HG03039 (cell line): Measurements from ENCODE around the gene SRF.

ENCODE experiments used
- ATAC-seq: cut with Tn5 transposase; IDR thresholded peaks from one replicate; pipeline ENCODE4 v1.9.1; 2021; ENCODE audit warnings: mild to moderate bottlenecking, moderate library complexity; ENCODE audit not compliant: unreplicated experiment

Gene SRF

GRCh38 chr6:43207286-43207685, 36.2 kb downstream of the SRF start:
- ATAC-seq: no peak

- ATAC-seq: no peak
These were observed 40.9 kb downstream of the SRF start for GRCh38 chr6:43211955-43212354.

- ATAC-seq: no peak
These were observed 42.4 kb downstream of the SRF start for GRCh38 chr6:43213431-43213830.

GRCh38 chr6:43215066-43215465, 44.0 kb downstream of the SRF start:
- ATAC-seq: no peak

- no peak for ATAC-seq
These were observed 45.1 kb downstream of the SRF start for GRCh38 chr6:43216200-43216599.

GRCh38 chr6:43217351-43217750, 46.3 kb downstream of the SRF start:
- ATAC-seq: no peak

- ATAC-seq: no peak
These were observed 48.0 kb downstream of the SRF start for GRCh38 chr6:43219119-43219518.

- ATAC-seq: no peak
These were observed 48.7 kb downstream of the SRF start for GRCh38 chr6:43219814-43220213.

- no peak for ATAC-seq
These were observed 49.4 kb downstream of the SRF start for GRCh38 chr6:43220439-43220951.

GRCh38 chr6:43221046-43221972, 50.2 kb downstream of the SRF start:
- ATAC-seq: no peak

- ATAC-seq: no peak
These were observed 51.5 kb downstream of the SRF start for GRCh38 chr6:43222418-43223059.

- no peak for ATAC-seq
These were observed 52.1 kb downstream of the SRF start for GRCh38 chr6:43223175-43223574.

- no peak for ATAC-seq
These were observed 55.3 kb downstream of the SRF start for GRCh38 chr6:43226192-43226851.

- peak; percentile 69 for ATAC-seq
These were observed 58.1 kb downstream of the SRF start, which contains the start of gene DNPH1 for GRCh38 chr6:43228951-43229802. Gene DNPH1, minus strand, starts transcription at chr6:43229481. Its CDS starts 25 bp downstream, at chr6:43229456.

- ATAC-seq: no peak
These were observed 58.9 kb downstream of the SRF start for GRCh38 chr6:43229803-43230620.

GRCh38 chr6:43231053-43231452, 60.0 kb downstream of the SRF start:
- ATAC-seq: no peak
